ENCODE results near the gene ECPAS. TPM values are rescaled to one million over a fixed set of nuclear protein-coding genes. Genes with fewer than 3 reads are reported as not detected.
"Not testable (repeated sequence)": the region's sequence is repeated elsewhere in the genome, so short reads cannot be mapped to it uniquely, and the experiment has no call there.

Gene ECPAS
- total RNA-seq, 2 experiments from 2014 or later = 55.9 to 59.1 TPM

- H3K27ac Mint-ChIP-seq = no peak overlapping the region
- no peak for DNase-seq
Measured at GRCh38 chr9:111463048-111463447, 21.1 kb downstream of the ECPAS start.

DNA sequence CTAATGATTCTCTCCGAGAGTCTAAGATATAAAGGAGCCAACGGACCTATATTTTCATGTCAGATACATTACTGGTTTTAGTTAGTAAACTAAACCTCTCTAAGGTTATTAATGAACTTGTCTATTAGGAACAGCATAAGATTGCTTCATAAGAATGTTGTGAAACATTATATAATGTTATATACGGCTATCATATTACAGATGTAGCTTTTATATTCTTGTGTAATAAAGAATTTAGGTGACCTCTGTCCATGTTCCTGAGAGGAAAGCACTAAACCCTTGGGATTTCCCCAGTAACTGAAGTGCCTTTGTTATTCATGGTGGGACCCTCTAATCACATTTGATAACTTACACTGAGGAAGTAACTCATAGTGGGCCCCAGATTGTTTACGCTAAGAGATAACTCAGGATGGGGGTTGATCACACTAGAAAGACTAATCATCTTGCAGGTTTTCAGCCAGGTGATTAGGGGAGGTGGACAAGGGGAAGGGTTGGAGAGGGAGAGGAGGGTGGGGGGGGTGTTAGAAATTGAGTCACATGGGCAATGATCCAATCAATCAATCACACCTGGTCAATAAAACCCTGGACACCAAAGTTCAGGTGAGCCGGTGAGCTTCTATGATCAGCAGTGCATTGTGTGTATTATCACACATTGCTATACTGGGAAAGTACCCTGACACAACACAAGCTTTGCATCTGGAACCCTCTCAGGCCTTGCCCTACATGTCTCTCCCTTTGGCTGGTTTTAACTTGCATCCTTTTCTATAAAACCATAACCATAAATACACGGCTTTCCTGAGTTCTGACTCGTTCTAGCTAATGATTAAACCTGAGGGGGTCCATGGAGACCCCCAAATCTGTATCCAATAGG is 25.8 kb downstream of the ECPAS start:
- POLR2A ChIA-PET = no interaction called here
- ATAC-seq (no peak), DNase-seq (no peak)
- Mint-ChIP-seq H3K4me3 (no peak overlapping the region), H3K27me3 (ENCODE audit: low read depth) (no peaks in the 10 kb centered on the region), H3K4me1 (ENCODE audit: low read depth) (no peaks in the 10 kb centered on the region), H3K36me3 (ENCODE audit: low read depth) (peaks cover 15% of the 10 kb centered on the region), H3K27ac (no peak overlapping the region), H3K9me3 (ENCODE audit: insufficient read depth) (peaks cover 17% of the 10 kb centered on the region)
- CTCF ChIA-PET = no interaction called here

More at GRCh38 chr9:111463048-111463447, 21.1 kb downstream of the ECPAS start:
- ChIA-PET CTCF (no interaction called here), POLR2A (no interaction called here)
- Mint-ChIP-seq H3K36me3 (ENCODE audit: low read depth) (peaks cover 30% of the 10 kb centered on the region), H3K9me3 (ENCODE audit: insufficient read depth) (peaks cover 23% of the 10 kb centered on the region), H3K4me3 (no peak overlapping the region), H3K4me1 (ENCODE audit: low read depth) (peaks cover 6% of the 10 kb centered on the region), H3K27me3 (ENCODE audit: low read depth) (no peaks in the 10 kb centered on the region)
- ATAC-seq = no peak

- DNase-seq = no peak
- Mint-ChIP-seq H3K27me3 (ENCODE audit: low read depth) (no peaks in the 10 kb centered on the region), H3K4me3 (no peak overlapping the region), H3K4me1 (ENCODE audit: low read depth) (peaks cover 2% of the 10 kb centered on the region), H3K27ac (no peak overlapping the region), H3K9me3 (ENCODE audit: insufficient read depth) (peaks cover 4% of the 10 kb centered on the region), H3K36me3 (ENCODE audit: low read depth) (peaks cover 1% of the 10 kb centered on the region)
- ChIA-PET CTCF (no interaction called here), POLR2A (no interaction called here)
- no peak for ATAC-seq
Measured at GRCh38 chr9:111456529-111456928, 27.7 kb downstream of the ECPAS start.

GRCh38 chr9:111455638-111456037 is 28.5 kb downstream of the ECPAS start:
- H3K4me1 Mint-ChIP-seq (ENCODE audit: low read depth) = peaks cover 2% of the 10 kb centered on the region
- H3K36me3 Mint-ChIP-seq (ENCODE audit: low read depth) = peaks cover 3% of the 10 kb centered on the region
- POLR2A ChIA-PET = interaction anchor here (0.9 kb wide), 1 partner anchor 27 kb away, joined by 6 read pairs; no protein-coding TSS in a partner anchor
- H3K4me3 Mint-ChIP-seq = no peak overlapping the region
- no peaks in the 10 kb centered on the region for H3K9me3 Mint-ChIP-seq (ENCODE audit: insufficient read depth)
- H3K27me3 Mint-ChIP-seq (ENCODE audit: low read depth) = no peaks in the 10 kb centered on the region
- ATAC-seq (no peak), DNase-seq (no peak)
- CTCF ChIA-PET = no interaction called here
- H3K27ac Mint-ChIP-seq = no peak overlapping the region

DNA sequence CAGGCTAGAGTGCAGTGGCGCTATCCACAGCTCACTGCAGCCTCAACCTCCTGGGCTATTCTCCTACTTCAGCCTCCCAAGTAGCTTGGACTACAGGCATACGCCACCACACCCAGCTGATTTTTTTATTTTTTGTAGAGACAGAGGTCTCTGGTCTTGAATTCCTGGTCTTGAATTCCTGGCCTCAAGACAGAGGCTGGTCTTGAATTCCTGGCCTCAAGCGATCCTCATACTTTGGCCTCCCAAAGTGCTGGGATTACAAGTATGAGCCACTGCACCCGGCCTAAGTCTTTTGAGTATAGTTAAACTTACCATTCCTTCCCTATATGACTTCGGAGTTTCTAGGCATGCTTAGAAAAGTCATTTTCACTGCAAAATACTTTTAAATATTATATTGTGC is 29.4 kb downstream of the ECPAS start:
- ChIA-PET POLR2A (no interaction called here), CTCF (no interaction called here)
- no peak overlapping the region for H3K27ac Mint-ChIP-seq
- no peaks in the 10 kb centered on the region for H3K27me3 Mint-ChIP-seq (ENCODE audit: low read depth)
- DNase-seq (no peak), ATAC-seq (no peak)
- no peak overlapping the region for H3K4me3 Mint-ChIP-seq
- peaks cover 8% of the 10 kb centered on the region for H3K36me3 Mint-ChIP-seq (ENCODE audit: low read depth)
- peaks cover 2% of the 10 kb centered on the region for H3K4me1 Mint-ChIP-seq (ENCODE audit: low read depth)
- no peaks in the 10 kb centered on the region for H3K9me3 Mint-ChIP-seq (ENCODE audit: insufficient read depth)

- Mint-ChIP-seq H3K36me3 (ENCODE audit: low read depth) (peaks cover 17% of the 10 kb centered on the region), H3K4me3 (no peak overlapping the region), H3K9me3 (ENCODE audit: insufficient read depth) (no peaks in the 10 kb centered on the region), H3K27ac (no peak overlapping the region), H3K4me1 (ENCODE audit: low read depth) (peaks cover 2% of the 10 kb centered on the region), H3K27me3 (ENCODE audit: low read depth) (no peaks in the 10 kb centered on the region)
- DNase-seq (no peak), ATAC-seq (no peak)
- ChIA-PET CTCF (no interaction called here), POLR2A (no interaction called here)
Measured at GRCh38 chr9:111451570-111451969, 32.6 kb downstream of the ECPAS start.

- ATAC-seq (no peak), DNase-seq (no peak)
- Mint-ChIP-seq H3K27ac (no peak overlapping the region), H3K27me3 (ENCODE audit: low read depth) (no peaks in the 10 kb centered on the region), H3K36me3 (ENCODE audit: low read depth) (peaks cover 30% of the 10 kb centered on the region), H3K4me3 (no peak overlapping the region), H3K9me3 (ENCODE audit: insufficient read depth) (peaks cover 7% of the 10 kb centered on the region), H3K4me1 (ENCODE audit: low read depth) (peaks cover 2% of the 10 kb centered on the region)
- POLR2A ChIA-PET = no interaction called here
- CTCF ChIA-PET = no interaction called here
Measured at GRCh38 chr9:111450124-111450523, 34.1 kb downstream of the ECPAS start.

GRCh38 chr9:111449705-111450104 is 34.5 kb downstream of the ECPAS start:
- DNase-seq = no peak
- Mint-ChIP-seq H3K4me3 (no peak overlapping the region), H3K4me1 (ENCODE audit: low read depth) (peaks cover 2% of the 10 kb centered on the region), H3K27ac (no peak overlapping the region), H3K27me3 (ENCODE audit: low read depth) (no peaks in the 10 kb centered on the region), H3K9me3 (ENCODE audit: insufficient read depth) (peaks cover 7% of the 10 kb centered on the region), H3K36me3 (ENCODE audit: low read depth) (peaks cover 31% of the 10 kb centered on the region)
- POLR2A ChIA-PET = no interaction called here
- ATAC-seq = no peak
- CTCF ChIA-PET = no interaction called here

DNA sequence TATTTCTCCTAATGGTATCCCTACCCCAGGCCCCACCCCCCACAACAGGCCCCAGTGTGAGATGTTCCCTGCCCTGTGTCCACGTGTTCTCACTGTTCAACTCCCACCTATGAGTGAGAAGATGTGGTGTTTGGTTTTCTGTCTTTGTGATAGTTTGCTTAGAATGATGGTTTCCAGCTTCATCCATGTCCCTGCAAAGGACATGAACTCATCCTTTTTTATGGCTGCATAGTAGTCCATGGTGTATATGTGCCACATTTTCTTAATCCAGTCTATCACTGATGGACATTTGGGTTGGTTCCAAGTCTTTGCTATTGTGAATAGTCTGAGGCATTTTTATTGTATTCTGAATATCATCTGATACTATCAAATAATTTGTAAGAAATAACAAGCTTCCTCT is 38.4 kb downstream of the ECPAS start:
- POLR2A ChIA-PET; H3K27ac Mint-ChIP-seq; H3K9me3 Mint-ChIP-seq (ENCODE audit: insufficient read depth); H3K27me3 Mint-ChIP-seq (ENCODE audit: low read depth); H3K4me1 Mint-ChIP-seq (ENCODE audit: low read depth); CTCF ChIA-PET; DNase-seq; H3K4me3 Mint-ChIP-seq; ATAC-seq: not testable (repeated sequence)
- peaks cover 46% of the 10 kb centered on the region for H3K36me3 Mint-ChIP-seq (ENCODE audit: low read depth)

DNA sequence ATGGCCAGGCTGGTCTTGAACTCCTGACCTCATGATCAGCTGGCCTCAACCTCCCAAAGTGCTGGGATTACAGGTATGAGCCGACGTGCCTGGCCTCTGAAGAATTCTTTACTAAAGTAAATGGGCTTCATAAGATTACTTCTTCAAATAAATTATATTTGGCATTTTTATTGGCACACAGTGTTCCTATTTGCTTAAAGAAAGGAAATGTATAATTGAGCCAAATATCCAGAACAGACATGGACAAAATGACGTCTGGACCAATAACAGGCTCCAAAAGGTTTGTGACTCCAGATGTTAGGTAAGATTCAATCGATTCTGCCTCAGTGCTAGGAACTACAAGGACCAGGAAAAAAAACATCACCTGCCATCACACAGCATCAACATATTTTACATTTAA is 40.7 kb downstream of the ECPAS start:
- ChIA-PET POLR2A (no interaction called here), CTCF (no interaction called here)
- no peaks in the 10 kb centered on the region for H3K4me1 Mint-ChIP-seq (ENCODE audit: low read depth)
- peaks cover 7% of the 10 kb centered on the region for H3K9me3 Mint-ChIP-seq (ENCODE audit: insufficient read depth)
- no peak overlapping the region for H3K4me3 Mint-ChIP-seq
- H3K27ac Mint-ChIP-seq = no peak overlapping the region
- ATAC-seq (no peak), DNase-seq (no peak)
- H3K36me3 Mint-ChIP-seq (ENCODE audit: low read depth) = peaks cover 56% of the 10 kb centered on the region
- no peaks in the 10 kb centered on the region for H3K27me3 Mint-ChIP-seq (ENCODE audit: low read depth)

- POLR2A ChIA-PET = no interaction called here
Measured at GRCh38 chr9:111442360-111443027, 41.7 kb downstream of the ECPAS start.

DNA sequence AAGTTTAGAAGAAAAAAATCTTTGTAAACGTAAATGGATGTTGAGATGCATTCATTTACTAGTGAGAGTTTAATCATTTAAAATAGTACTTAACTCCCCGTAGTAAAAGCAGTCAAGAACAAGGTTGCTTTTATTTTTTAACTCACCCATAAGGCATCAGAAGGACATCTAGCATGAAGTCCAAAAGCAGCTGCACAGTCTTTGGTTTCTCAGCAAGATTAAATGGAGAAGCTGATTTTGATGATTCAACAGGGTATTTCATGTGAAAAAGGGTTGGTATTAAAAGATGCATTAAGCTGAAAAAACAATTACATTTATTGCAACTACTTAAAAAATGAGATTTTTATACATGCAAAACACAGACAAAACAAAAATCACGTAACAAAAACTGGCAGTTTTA is 44.0 kb downstream of the ECPAS start:
- ATAC-seq = no peak
- CTCF ChIA-PET = no interaction called here
- no peaks in the 10 kb centered on the region for H3K9me3 Mint-ChIP-seq (ENCODE audit: insufficient read depth)
- no peak overlapping the region for H3K4me3 Mint-ChIP-seq
- H3K4me1 Mint-ChIP-seq (ENCODE audit: low read depth) = no peaks in the 10 kb centered on the region
- no peak for DNase-seq
- no peaks in the 10 kb centered on the region for H3K27me3 Mint-ChIP-seq (ENCODE audit: low read depth)
- POLR2A ChIA-PET = no interaction called here
- peaks cover 45% of the 10 kb centered on the region for H3K36me3 Mint-ChIP-seq (ENCODE audit: low read depth)
- no peak overlapping the region for H3K27ac Mint-ChIP-seq

More at GRCh38 chr9:111442360-111443027, 41.7 kb downstream of the ECPAS start:
- Mint-ChIP-seq H3K4me1 (ENCODE audit: low read depth) (no peaks in the 10 kb centered on the region), H3K27ac (no peak overlapping the region), H3K9me3 (ENCODE audit: insufficient read depth) (peaks cover 7% of the 10 kb centered on the region), H3K4me3 (no peak overlapping the region), H3K36me3 (ENCODE audit: low read depth) (peaks cover 56% of the 10 kb centered on the region), H3K27me3 (ENCODE audit: low read depth) (no peaks in the 10 kb centered on the region)
- no peak for DNase-seq
- CTCF ChIA-PET = no interaction called here
- no peak for ATAC-seq
